PFSK-1 (cell line): ENCODE results near the gene LOXHD1.

Source experiments
- FOXP2 ChIP-seq: optimal IDR thresholded peaks from 2 replicates; pipeline ENCODE3; 2011; ENCODE audit warnings: borderline replicate concordance, control low read depth, inconsistent platforms; ENCODE audit not compliant: insufficient read depth; ENCODE audit errors: extremely low read length, extremely low read depth
- POLR2AphosphoS5 ChIP-seq: IDR thresholded peaks from 2 replicates; pipeline ENCODE4 v1.6.1; 2012; ENCODE audit warnings: low read depth, mild to moderate bottlenecking, control low read depth, low read length, moderate library complexity
- REST ChIP-seq, 2 experiments: IDR thresholded peaks; 2 replicates each; pipeline versions ENCODE4 v1.6.1 to v1.8.0; 2011 to 2012; ENCODE audit warnings: low read depth in 2 of 2, low read length in 2 of 2, control low read depth in 1 of 2, inconsistent platforms in 1 of 2, mild to moderate bottlenecking in 1 of 2, moderate library complexity in 1 of 2; ENCODE audit not compliant: insufficient read depth in 1 of 2
- SIN3A ChIP-seq: IDR thresholded peaks from 2 replicates; pipeline ENCODE4 v1.6.1; 2012; ENCODE audit warnings: mild to moderate bottlenecking, low read length, moderate library complexity, borderline replicate concordance; ENCODE audit not compliant: insufficient read depth
- TAF1 ChIP-seq: IDR thresholded peaks from 2 replicates; pipeline ENCODE4 v1.6.1; 2012; ENCODE audit warnings: low read length, control low read depth, borderline replicate concordance; ENCODE audit not compliant: insufficient read depth

- no peak for TF ChIP-seq SIN3A
- no peak for TF ChIP-seq POLR2AphosphoS5
- no peak for TF ChIP-seq REST (IDR thresholded peaks at IDR 0.05; ENCODE audit: insufficient read depth in 1 of 2, low read depth in 2 of 2, low read length in 2 of 2)
- TF ChIP-seq TAF1: no peak
- no peak for TF ChIP-seq FOXP2
These were observed 24.5 kb downstream of the LOXHD1 start for GRCh38 chr18:46632401-46633071.
